ENCODE measurements around the gene DIAPH1.

DNA sequence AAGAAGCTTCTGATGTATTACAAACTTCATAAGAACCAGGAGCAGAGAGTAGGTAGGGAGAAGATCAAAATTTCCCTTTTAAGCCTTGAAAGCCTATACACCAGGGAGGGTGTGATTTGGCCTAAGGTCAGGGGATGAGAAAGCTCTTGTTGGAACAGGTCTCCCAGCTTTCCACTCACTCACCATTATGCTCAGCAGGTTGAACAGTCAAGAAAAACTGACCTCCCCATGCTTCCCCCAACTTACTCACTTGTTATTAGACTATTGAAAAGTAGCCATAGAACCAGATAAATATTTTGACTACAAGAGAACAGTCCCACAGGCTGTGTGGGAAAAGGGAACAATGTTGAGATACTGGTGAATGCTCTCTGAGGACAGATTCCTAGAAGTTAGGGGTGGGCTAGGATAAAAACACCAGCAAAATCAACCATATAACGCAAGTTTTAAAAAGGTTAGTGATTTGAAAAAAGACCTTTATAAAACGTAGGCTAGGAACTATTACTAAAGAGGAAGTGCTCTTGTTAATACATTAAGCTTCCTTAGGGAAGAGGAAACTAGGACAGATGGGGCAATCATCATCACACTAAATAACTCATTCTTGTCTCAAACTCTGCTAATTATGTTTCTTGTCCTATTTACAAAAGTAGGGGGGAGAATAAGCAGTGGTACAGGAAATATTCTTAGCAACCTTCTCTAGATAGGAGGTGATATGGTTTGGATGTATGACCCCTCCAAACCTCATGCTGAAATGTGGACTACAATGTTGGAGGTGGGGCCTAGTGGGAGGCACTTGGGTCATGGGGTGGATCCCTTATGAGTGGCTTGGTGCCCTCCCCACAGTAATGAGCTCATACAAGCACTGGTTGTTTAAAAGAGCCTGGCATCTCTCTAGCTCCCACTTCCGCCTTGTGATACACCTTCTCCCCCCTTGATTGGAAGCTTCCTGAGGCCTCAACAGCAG is 98.9 kb downstream of the DIAPH1 start:
- TF ChIP-seq POLR2A (IDR thresholded peaks at IDR 0.05) (no peak), POLR2AphosphoS5 (IDR thresholded peaks at IDR 0.05) (no peak)
- TF ChIP-seq, protein P1, sequence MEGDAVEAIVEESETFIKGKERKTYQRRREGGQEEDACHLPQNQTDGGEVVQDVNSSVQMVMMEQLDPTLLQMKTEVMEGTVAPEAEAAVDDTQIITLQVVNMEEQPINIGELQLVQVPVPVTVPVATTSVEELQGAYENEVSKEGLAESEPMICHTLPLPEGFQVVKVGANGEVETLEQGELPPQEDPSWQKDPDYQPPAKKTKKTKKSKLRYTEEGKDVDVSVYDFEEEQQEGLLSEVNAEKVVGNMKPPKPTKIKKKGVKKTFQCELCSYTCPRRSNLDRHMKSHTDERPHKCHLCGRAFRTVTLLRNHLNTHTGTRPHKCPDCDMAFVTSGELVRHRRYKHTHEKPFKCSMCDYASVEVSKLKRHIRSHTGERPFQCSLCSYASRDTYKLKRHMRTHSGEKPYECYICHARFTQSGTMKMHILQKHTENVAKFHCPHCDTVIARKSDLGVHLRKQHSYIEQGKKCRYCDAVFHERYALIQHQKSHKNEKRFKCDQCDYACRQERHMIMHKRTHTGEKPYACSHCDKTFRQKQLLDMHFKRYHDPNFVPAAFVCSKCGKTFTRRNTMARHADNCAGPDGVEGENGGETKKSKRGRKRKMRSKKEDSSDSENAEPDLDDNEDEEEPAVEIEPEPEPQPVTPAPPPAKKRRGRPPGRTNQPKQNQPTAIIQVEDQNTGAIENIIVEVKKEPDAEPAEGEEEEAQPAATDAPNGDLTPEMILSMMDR (IDR thresholded peaks at IDR 0.05): no peak

Measured in breast epithelium (tissue), 3 donors.